HL-60 (cell line): ENCODE data around the gene NCOA3.

Source experiments
- GABPA ChIP-seq: IDR thresholded peaks from 2 replicates; pipeline ENCODE4 v1.6.1; 2012; ENCODE audit warnings: low read depth
- POLR2AphosphoS5 ChIP-seq: IDR thresholded peaks from 2 replicates; pipeline ENCODE4 v1.6.1; 2012; ENCODE audit warnings: low read depth
- SPI1 ChIP-seq: IDR thresholded peaks from 2 replicates; pipeline ENCODE4 v1.6.1; 2012; ENCODE audit warnings: low read depth, mild to moderate bottlenecking, borderline replicate concordance
- TF ChIP-seq, protein P1 (sequence below): IDR thresholded peaks from one replicate; pipeline ENCODE4 v1.5.1; 2011; ENCODE audit warnings: low read length, control low read depth, inconsistent platforms; ENCODE audit not compliant: insufficient read depth
- TF ChIP-seq, protein P2 (sequence below): IDR thresholded peaks from 2 replicates; pipeline ENCODE4 v1.6.1; 2012; ENCODE audit warnings: low read depth; ENCODE audit not compliant: insufficient replicate concordance

- TF ChIP-seq, protein P1, sequence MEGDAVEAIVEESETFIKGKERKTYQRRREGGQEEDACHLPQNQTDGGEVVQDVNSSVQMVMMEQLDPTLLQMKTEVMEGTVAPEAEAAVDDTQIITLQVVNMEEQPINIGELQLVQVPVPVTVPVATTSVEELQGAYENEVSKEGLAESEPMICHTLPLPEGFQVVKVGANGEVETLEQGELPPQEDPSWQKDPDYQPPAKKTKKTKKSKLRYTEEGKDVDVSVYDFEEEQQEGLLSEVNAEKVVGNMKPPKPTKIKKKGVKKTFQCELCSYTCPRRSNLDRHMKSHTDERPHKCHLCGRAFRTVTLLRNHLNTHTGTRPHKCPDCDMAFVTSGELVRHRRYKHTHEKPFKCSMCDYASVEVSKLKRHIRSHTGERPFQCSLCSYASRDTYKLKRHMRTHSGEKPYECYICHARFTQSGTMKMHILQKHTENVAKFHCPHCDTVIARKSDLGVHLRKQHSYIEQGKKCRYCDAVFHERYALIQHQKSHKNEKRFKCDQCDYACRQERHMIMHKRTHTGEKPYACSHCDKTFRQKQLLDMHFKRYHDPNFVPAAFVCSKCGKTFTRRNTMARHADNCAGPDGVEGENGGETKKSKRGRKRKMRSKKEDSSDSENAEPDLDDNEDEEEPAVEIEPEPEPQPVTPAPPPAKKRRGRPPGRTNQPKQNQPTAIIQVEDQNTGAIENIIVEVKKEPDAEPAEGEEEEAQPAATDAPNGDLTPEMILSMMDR = no peak
- TF ChIP-seq POLR2AphosphoS5 (no peak), GABPA (no peak), SPI1 (no peak)
- TF ChIP-seq, protein P2, sequence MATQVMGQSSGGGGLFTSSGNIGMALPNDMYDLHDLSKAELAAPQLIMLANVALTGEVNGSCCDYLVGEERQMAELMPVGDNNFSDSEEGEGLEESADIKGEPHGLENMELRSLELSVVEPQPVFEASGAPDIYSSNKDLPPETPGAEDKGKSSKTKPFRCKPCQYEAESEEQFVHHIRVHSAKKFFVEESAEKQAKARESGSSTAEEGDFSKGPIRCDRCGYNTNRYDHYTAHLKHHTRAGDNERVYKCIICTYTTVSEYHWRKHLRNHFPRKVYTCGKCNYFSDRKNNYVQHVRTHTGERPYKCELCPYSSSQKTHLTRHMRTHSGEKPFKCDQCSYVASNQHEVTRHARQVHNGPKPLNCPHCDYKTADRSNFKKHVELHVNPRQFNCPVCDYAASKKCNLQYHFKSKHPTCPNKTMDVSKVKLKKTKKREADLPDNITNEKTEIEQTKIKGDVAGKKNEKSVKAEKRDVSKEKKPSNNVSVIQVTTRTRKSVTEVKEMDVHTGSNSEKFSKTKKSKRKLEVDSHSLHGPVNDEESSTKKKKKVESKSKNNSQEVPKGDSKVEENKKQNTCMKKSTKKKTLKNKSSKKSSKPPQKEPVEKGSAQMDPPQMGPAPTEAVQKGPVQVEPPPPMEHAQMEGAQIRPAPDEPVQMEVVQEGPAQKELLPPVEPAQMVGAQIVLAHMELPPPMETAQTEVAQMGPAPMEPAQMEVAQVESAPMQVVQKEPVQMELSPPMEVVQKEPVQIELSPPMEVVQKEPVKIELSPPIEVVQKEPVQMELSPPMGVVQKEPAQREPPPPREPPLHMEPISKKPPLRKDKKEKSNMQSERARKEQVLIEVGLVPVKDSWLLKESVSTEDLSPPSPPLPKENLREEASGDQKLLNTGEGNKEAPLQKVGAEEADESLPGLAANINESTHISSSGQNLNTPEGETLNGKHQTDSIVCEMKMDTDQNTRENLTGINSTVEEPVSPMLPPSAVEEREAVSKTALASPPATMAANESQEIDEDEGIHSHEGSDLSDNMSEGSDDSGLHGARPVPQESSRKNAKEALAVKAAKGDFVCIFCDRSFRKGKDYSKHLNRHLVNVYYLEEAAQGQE = no peak
Measured at GRCh38 chr20:47544240-47544639, 42.6 kb downstream of the NCOA3 start.
